Panc1 (cell line): ENCODE results near the gene TMEM273.

ENCODE experiments used
- SIN3A ChIP-seq: IDR thresholded peaks from 2 replicates; pipeline ENCODE4 v1.6.1; 2012; ENCODE audit warnings: low read depth, mild to moderate bottlenecking, low read length, moderate library complexity, borderline replicate concordance; ENCODE audit not compliant: insufficient read depth
- TF ChIP-seq, protein P1 (sequence below): fragments of 450-650 bp; IDR thresholded peaks from 2 replicates; pipeline ENCODE4 v1.5.1; 2017; ENCODE audit warnings: mild to moderate bottlenecking

DNA sequence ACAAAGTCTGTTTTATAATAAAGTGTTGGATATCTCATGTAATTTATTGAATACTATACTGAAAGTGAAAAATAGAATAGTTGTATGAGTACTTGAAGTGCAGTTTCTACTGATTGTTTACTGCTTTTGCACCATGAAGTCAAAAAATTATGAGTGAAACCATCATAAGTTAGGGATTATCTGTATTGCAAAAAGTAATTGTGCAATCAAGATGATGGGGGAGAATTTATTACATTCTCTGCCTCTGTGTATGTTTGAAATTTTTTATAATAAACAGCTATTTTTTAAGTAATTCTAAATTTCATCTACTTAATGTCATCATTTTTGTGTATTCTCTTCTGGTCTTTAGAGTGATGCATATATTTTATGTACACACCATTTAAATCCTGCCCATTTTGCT is 47.2 kb upstream of the TMEM273 start:
- TF ChIP-seq, protein P1, sequence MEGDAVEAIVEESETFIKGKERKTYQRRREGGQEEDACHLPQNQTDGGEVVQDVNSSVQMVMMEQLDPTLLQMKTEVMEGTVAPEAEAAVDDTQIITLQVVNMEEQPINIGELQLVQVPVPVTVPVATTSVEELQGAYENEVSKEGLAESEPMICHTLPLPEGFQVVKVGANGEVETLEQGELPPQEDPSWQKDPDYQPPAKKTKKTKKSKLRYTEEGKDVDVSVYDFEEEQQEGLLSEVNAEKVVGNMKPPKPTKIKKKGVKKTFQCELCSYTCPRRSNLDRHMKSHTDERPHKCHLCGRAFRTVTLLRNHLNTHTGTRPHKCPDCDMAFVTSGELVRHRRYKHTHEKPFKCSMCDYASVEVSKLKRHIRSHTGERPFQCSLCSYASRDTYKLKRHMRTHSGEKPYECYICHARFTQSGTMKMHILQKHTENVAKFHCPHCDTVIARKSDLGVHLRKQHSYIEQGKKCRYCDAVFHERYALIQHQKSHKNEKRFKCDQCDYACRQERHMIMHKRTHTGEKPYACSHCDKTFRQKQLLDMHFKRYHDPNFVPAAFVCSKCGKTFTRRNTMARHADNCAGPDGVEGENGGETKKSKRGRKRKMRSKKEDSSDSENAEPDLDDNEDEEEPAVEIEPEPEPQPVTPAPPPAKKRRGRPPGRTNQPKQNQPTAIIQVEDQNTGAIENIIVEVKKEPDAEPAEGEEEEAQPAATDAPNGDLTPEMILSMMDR = no peak
- no peak for TF ChIP-seq SIN3A
